DND-41 (cell line): ENCODE results near the gene SH3TC1.

Source experiments
- EZH2 ChIP-seq: IDR thresholded peaks from 3 replicates; pipeline ENCODE4 v1.6.1; 2012; ENCODE audit warnings: borderline replicate concordance, low read depth, mild to moderate bottlenecking, moderate library complexity, low read length, inconsistent platforms; ENCODE audit not compliant: severe bottlenecking
- TF ChIP-seq, protein P1 (sequence below): IDR thresholded peaks from 2 replicates; pipeline ENCODE4 v1.5.1; 2012; ENCODE audit warnings: borderline replicate concordance, low read length, moderate library complexity, mild to moderate bottlenecking; ENCODE audit not compliant: poor library complexity, severe bottlenecking; ENCODE audit errors: extremely low read depth

DNA sequence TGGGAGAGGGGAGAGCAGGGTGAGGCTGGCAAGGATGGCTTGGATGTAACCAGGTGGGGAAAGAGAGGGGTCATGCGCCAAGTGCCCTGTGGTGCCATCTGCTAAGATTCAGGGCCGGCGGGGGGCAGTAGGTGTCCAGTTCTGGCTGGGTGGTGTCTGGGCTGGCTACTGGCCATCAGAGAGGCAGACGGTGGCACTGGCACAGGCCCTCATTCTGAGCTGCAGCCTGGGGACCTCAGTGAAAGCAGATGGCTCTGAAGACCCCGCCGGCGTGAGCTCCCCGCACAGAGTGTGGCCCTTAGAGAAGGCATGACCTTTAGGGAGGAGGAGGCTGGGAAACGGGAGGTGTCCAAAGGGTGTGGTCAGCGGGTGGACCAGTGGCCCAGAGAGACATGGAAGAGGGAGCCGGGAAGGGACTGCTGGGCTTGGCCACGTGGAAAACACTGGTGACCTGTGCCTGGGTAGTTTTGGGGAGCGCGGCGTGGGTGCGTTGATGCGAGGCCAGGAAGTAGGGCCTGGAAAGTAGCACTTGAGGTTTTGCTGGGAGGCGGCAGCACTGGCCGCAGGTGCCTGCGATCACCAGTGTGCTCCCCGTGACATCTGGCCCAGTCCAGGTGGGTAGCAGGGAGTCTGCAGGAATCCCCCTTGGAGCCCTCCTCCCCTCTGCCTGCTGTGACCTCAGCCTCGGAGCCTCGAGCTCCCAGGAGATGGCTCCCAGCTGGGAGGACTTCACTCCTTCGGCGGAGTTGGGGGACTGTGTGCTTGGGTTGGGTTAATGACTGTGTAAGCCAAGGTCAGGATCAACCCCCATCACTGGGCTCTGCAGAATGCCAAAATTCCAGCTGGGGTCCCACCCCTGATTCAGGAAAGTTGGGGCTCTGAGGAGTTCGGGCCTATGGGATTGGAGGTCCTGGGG, 9.3 kb upstream of the SH3TC1 start:
- TF ChIP-seq, protein P1, sequence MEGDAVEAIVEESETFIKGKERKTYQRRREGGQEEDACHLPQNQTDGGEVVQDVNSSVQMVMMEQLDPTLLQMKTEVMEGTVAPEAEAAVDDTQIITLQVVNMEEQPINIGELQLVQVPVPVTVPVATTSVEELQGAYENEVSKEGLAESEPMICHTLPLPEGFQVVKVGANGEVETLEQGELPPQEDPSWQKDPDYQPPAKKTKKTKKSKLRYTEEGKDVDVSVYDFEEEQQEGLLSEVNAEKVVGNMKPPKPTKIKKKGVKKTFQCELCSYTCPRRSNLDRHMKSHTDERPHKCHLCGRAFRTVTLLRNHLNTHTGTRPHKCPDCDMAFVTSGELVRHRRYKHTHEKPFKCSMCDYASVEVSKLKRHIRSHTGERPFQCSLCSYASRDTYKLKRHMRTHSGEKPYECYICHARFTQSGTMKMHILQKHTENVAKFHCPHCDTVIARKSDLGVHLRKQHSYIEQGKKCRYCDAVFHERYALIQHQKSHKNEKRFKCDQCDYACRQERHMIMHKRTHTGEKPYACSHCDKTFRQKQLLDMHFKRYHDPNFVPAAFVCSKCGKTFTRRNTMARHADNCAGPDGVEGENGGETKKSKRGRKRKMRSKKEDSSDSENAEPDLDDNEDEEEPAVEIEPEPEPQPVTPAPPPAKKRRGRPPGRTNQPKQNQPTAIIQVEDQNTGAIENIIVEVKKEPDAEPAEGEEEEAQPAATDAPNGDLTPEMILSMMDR, result no peak
- no peak for TF ChIP-seq EZH2
